GM18861 (cell line): ENCODE results near the gene SCAND1.
"Not testable (repeated sequence)": the region's sequence is repeated elsewhere in the genome, so short reads cannot be mapped to it uniquely, and the experiment has no call there.

Experiments
- ATAC-seq: cut with Tn5 transposase; IDR thresholded peaks from one replicate; pipeline ENCODE4 v1.9.1; 2021; ENCODE audit not compliant: unreplicated experiment

SCAND1 gene

GRCh38 chr20:35963878-35964277, 9.6 kb upstream of the SCAND1 start:
- no peak for ATAC-seq

- not testable (repeated sequence) for ATAC-seq
Observed at GRCh38 chr20:35959291-35959690, 5.0 kb upstream of the SCAND1 start.

- no peak for ATAC-seq
Observed at GRCh38 chr20:35956616-35957015, 2.3 kb upstream of the SCAND1 start.

GRCh38 chr20:35954907-35955251, 577 bp upstream of the SCAND1 start:
- peak; percentile 16 for ATAC-seq

- peak; percentile 15 for ATAC-seq
Observed at GRCh38 chr20:35953387-35954199, 709 bp downstream of the SCAND1 start.

- no peak for ATAC-seq
Observed at GRCh38 chr20:35952480-35953386, 1.6 kb downstream of the SCAND1 start.

- ATAC-seq: not testable (repeated sequence)
Observed at GRCh38 chr20:35952080-35952479, 2.2 kb downstream of the SCAND1 start.

GRCh38 chr20:35950093-35950492, 4.2 kb downstream of the SCAND1 start:
- ATAC-seq: no peak

- no peak for ATAC-seq
Observed at GRCh38 chr20:35947907-35948306, 6.4 kb downstream of the SCAND1 start.

- ATAC-seq: no peak
Observed at GRCh38 chr20:35947489-35947888, 6.8 kb downstream of the SCAND1 start.

GRCh38 chr20:35942243-35942642, 12.1 kb downstream of the SCAND1 start:
- no peak for ATAC-seq

- no peak for ATAC-seq
Observed at GRCh38 chr20:35941620-35942019, 12.7 kb downstream of the SCAND1 start.

GRCh38 chr20:35939264-35939663, 15.0 kb downstream of the SCAND1 start:
- no peak for ATAC-seq

GRCh38 chr20:35934050-35934449, 20.3 kb downstream of the SCAND1 start:
- no peak for ATAC-seq

- ATAC-seq: no peak
Observed at GRCh38 chr20:35929301-35929700, 25.0 kb downstream of the SCAND1 start.

GRCh38 chr20:35920523-35920922, 33.8 kb downstream of the SCAND1 start:
- no peak for ATAC-seq

GRCh38 chr20:35918021-35918420, 36.3 kb downstream of the SCAND1 start:
- no peak for ATAC-seq

- no peak for ATAC-seq
Observed at GRCh38 chr20:35917077-35917476, 37.2 kb downstream of the SCAND1 start.

GRCh38 chr20:35912881-35913280, 41.4 kb downstream of the SCAND1 start:
- ATAC-seq: no peak

- no peak for ATAC-seq
Observed at GRCh38 chr20:35910254-35910653, 44.0 kb downstream of the SCAND1 start.

GRCh38 chr20:35909796-35910195, 44.5 kb downstream of the SCAND1 start:
- no peak for ATAC-seq

- no peak for ATAC-seq
Observed at GRCh38 chr20:35909176-35909575, 45.1 kb downstream of the SCAND1 start.
